GM12878 (cell line): ENCODE results near the gene C16orf74. TPM values are rescaled to one million over a fixed set of nuclear protein-coding genes. Genes with fewer than 3 reads are reported as not detected.
A peak's percentile ranks its signal among the peaks of the same experiment; 100 is the strongest.

ENCODE experiments used
- ATF3 ChIP-seq: IDR thresholded peaks from 2 replicates; pipeline ENCODE4 v1.6.1; 2011; ENCODE audit warnings: low read depth, mild to moderate bottlenecking, low read length, moderate library complexity, borderline replicate concordance; ENCODE audit errors: extremely low read depth
- ATF7 ChIP-seq: fragments of 450-650 bp; IDR thresholded peaks from 2 replicates; pipeline ENCODE4 v1.6.1; 2016; ENCODE audit warnings: low read depth, mild to moderate bottlenecking
- BACH1 ChIP-seq: fragments of 450-650 bp; IDR thresholded peaks from 2 replicates; pipeline ENCODE4 v1.6.1; 2017; ENCODE audit warnings: mild to moderate bottlenecking, borderline replicate concordance
- BCL11A ChIP-seq: IDR thresholded peaks from 2 replicates; pipeline ENCODE4 v1.6.1; 2011; ENCODE audit warnings: low read depth, low read length
- CBFB ChIP-seq: IDR thresholded peaks from 2 replicates; pipeline ENCODE4 v1.6.1; 2016; ENCODE audit warnings: antibody characterized with exemption, low read depth
- CHD1 ChIP-seq: IDR thresholded peaks from 2 replicates; pipeline ENCODE4 v1.6.1; 2012; ENCODE audit warnings: low read depth, low read length, improper control_type of control experiment
- CREM ChIP-seq: IDR thresholded peaks from 2 replicates; pipeline ENCODE4 v1.6.1; 2014; ENCODE audit warnings: antibody characterized with exemption, low read depth
- ETV6 ChIP-seq, 2 experiments: fragments of 450-650 bp in 1 of 2; IDR thresholded peaks in 1 of 2; conservative IDR thresholded peaks in 1 of 2; 2 replicates each; pipeline ENCODE4 v1.6.1; 2014; ENCODE audit warnings: antibody characterized with exemption in 1 of 2, borderline replicate concordance in 1 of 2, low read depth in 1 of 2, mild to moderate bottlenecking in 1 of 2, moderate library complexity in 1 of 2
- EZH2 ChIP-seq: IDR thresholded peaks from 2 replicates; pipeline ENCODE4 v1.6.1; 2012; ENCODE audit warnings: low read depth, mild to moderate bottlenecking, control low read depth, inconsistent platforms, low read length, borderline replicate concordance; ENCODE audit not compliant: control insufficient read depth
- IRF4 ChIP-seq: IDR thresholded peaks from 2 replicates; pipeline ENCODE4 v1.6.1; 2011; ENCODE audit warnings: low read depth, low read length
- JUND ChIP-seq: IDR thresholded peaks from 2 replicates; pipeline ENCODE4 v1.6.1; 2012; ENCODE audit warnings: low read depth, mild to moderate bottlenecking, low read length, improper control_type of control experiment, moderate library complexity
- KAT2A ChIP-seq: conservative IDR thresholded peaks from 2 replicates; pipeline ENCODE4 v1.6.1; 2011; ENCODE audit warnings: low read depth, low read length; ENCODE audit not compliant: control insufficient read depth
- LARP7 ChIP-seq: fragments of 450-650 bp; IDR thresholded peaks from 2 replicates; pipeline ENCODE4 v1.6.1; 2017; ENCODE audit warnings: mild to moderate bottlenecking
- MEF2B ChIP-seq: fragments of 450-650 bp; IDR thresholded peaks from 2 replicates; pipeline ENCODE4 v1.6.1; 2018; ENCODE audit warnings: mild to moderate bottlenecking, moderate library complexity; ENCODE audit not compliant: partially characterized antibody, poor library complexity, severe bottlenecking
- POU2F2 ChIP-seq: IDR thresholded peaks from 3 replicates; pipeline ENCODE4 v1.6.1; 2011; ENCODE audit warnings: low read depth, mild to moderate bottlenecking, low read length, borderline replicate concordance
- RELA ChIP-seq: fragments of 450-650 bp; IDR thresholded peaks from 2 replicates; pipeline ENCODE4 v1.8.0; 2014; ENCODE audit warnings: borderline replicate concordance; ENCODE audit not compliant: partially characterized antibody
- SMC3 ChIP-seq: IDR thresholded peaks from 2 replicates; pipeline ENCODE4 v1.6.1; 2011; ENCODE audit warnings: low read length, improper control_type of control experiment, borderline replicate concordance
- SREBF1 ChIP-seq: IDR thresholded peaks from 2 replicates; pipeline ENCODE4 v1.6.1; 2012; ENCODE audit warnings: mild to moderate bottlenecking, low read length
- STAT3 ChIP-seq: IDR thresholded peaks from 2 replicates; pipeline ENCODE4 v1.6.1; 2011; ENCODE audit warnings: low read depth, low read length, improper control_type of control experiment
- USF1 ChIP-seq: IDR thresholded peaks from 2 replicates; pipeline ENCODE4 v1.6.1; 2011; ENCODE audit warnings: borderline replicate concordance, low read depth, mild to moderate bottlenecking, moderate library complexity, mixed read lengths, low read length; ENCODE audit not compliant: insufficient read depth; ENCODE audit errors: extremely low read length
- ZBED1 ChIP-seq: IDR thresholded peaks from 2 replicates; pipeline ENCODE4 v1.6.1; 2016; ENCODE audit warnings: borderline replicate concordance
- ZBTB11 ChIP-seq: fragments of 450-650 bp; formaldehyde crosslinking; IDR thresholded peaks from 2 replicates; pipeline ENCODE4 v1.5.0; 2022; ENCODE audit warnings: mild to moderate bottlenecking, missing genetic modification characterization
- polyA plus RNA-seq, 11 experiments: library from polyadenylated mRNA; depleted of rRNA in 4 of 11; unstranded in 6 of 11; stranded (reverse) in 5 of 11; fragments of >200 nt; fragmentation: Nextera tagmentation in 4 of 11; fragmentation: Illumina TruSeq in 1 of 11; extraction: Ambion mirVana in 4 of 11; extraction: Trizol in 1 of 11; gene quantifications; 1 replicate in 1 of 11; 2 replicates in 10 of 11; pipeline versions ENCODE4 v1.2.1 to v1.2.3, GENCODE V29; 2011 to 2016; ENCODE audit warnings: inconsistent platforms in 2 of 11, missing spikeins in 2 of 11, low read depth in 1 of 11
- total RNA-seq, 4 experiments: library from RNA; depleted of rRNA in 3 of 4; stranded (reverse); fragments of >200 nt in 3 of 4; fragmentation: Illumina TruSeq in 1 of 4; extraction: Trizol in 1 of 4; gene quantifications; 2 replicates each; pipeline versions ENCODE4 v1.2.1 to v1.2.3, GENCODE V29; 2013 to 2021
- TF ChIP-seq, protein P1 (sequence below): fragments of 450-650 bp; IDR thresholded peaks from 2 replicates; pipeline ENCODE4 v1.6.1; 2017; ENCODE audit warnings: antibody characterized with exemption, mild to moderate bottlenecking, moderate library complexity

Gene C16orf74
- total and polyA plus RNA-seq, 10 of the 15 experiments (the other 5 are each of a cell fraction or from before 2014, with no cell fraction given) = 0.23 to 20.1 (median 6.8) TPM

DNA sequence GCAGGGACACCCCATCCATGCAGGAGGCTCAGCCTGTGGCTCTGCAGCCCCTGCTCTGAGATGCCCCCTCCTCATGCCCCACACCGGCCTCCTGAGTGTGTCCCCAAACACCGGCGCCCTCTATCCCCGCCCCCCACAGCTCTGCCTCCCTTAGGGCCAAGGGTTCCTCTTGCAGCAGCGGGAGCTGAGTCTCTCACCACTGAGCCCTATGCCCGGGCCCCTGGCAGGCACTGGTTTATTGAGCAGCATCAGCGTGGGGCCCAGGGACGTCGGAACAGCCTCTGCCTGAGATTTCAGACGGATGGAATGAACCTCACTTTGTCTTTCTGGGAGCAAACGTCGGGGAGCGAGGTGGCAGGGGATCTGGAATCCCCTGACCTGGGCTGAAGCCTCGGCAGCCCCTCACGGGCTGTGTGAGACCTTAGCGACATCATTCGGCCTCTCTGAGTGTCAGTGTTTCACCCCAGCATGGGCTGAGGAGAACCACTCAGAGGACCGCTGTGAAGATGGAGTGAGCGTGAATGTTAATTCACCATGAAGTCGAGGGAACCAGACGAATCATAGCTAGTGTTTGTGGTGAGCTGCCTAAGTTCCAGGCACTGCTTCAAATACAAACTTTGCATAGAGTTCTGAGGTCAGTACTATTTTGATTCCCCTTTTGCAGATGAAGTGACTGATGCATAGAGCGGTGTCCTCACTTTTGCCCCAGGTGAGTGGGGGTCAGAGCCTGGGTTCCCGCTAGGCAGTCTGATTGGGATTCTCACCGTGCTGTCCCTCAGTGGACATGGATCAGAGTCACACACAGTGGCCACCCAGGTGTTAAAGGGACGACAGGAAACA is 5.3 kb upstream of the C16orf74 start (continued):
- TF ChIP-seq BACH1 (no peak), SREBF1 (no peak), CHD1 (no peak), ATF3 (no peak), STAT3 (0 out of 2 replicates have a peak, but pooled peaks have one; percentile 27), ZBED1 (0 out of 2 replicates have a peak, but pooled peaks have one; percentile 25), CBFB (peak; percentile 60; the same call in 1 of the 2 replicates), SMC3 (no peak), USF1 (no peak), RELA (no peak), JUND (no peak), CREM (peak; percentile 50; the same call in 1 of the 2 replicates), ETV6 (conservative IDR thresholded peaks at IDR 0.05 in 1 of 2, IDR thresholded peaks at IDR 0.05 in 1 of 2; ENCODE audit: borderline replicate concordance in 1 of 2, low read depth in 1 of 2) (no peak), ATF7 (peak; percentile 15; the same call in 1 of the 2 replicates), KAT2A (no peak), POU2F2 (peak; percentile 90; the same call in 2 of the 3 replicates), ZBTB11 (CRISPR knock-in tag) (no peak), IRF4 (no peak), BCL11A (no peak), EZH2 (no peak), LARP7 (no peak), MEF2B (peak; percentile 16)
- TF ChIP-seq, protein P1, sequence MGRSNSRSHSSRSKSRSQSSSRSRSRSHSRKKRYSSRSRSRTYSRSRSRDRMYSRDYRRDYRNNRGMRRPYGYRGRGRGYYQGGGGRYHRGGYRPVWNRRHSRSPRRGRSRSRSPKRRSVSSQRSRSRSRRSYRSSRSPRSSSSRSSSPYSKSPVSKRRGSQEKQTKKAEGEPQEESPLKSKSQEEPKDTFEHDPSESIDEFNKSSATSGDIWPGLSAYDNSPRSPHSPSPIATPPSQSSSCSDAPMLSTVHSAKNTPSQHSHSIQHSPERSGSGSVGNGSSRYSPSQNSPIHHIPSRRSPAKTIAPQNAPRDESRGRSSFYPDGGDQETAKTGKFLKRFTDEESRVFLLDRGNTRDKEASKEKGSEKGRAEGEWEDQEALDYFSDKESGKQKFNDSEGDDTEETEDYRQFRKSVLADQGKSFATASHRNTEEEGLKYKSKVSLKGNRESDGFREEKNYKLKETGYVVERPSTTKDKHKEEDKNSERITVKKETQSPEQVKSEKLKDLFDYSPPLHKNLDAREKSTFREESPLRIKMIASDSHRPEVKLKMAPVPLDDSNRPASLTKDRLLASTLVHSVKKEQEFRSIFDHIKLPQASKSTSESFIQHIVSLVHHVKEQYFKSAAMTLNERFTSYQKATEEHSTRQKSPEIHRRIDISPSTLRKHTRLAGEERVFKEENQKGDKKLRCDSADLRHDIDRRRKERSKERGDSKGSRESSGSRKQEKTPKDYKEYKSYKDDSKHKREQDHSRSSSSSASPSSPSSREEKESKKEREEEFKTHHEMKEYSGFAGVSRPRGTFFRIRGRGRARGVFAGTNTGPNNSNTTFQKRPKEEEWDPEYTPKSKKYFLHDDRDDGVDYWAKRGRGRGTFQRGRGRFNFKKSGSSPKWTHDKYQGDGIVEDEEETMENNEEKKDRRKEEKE = no peak
